K562 (cell line): Measurements from ENCODE around the gene ARHGAP9. TPM values are rescaled to one million over a fixed set of nuclear protein-coding genes. Genes with fewer than 3 reads are reported as not detected.
"Not testable (repeated sequence)": the region's sequence is repeated elsewhere in the genome, so short reads cannot be mapped to it uniquely, and the experiment has no call there.

Source experiments
- ATAC-seq: fragments of 200-7000 bp; cut with Tn5 transposase; 3 replicates; pipeline ENCODE4 v1.9.1; 2020; ENCODE audit warnings: moderate library complexity
- BruUV-seq: library from RNA; stranded (reverse); fragments of 400-500 nt; replicated peaks from 2 replicates; lab custom pipeline; 2021; lab: Mats Ljungman, UMichigan
- CTCF ChIA-PET: fragments of 300-600 bp; formaldehyde crosslinking; extraction: SDS; loops from one replicate; lab custom pipeline; 2021; ENCODE audit warnings: low intra/inter-chr PET ratio; lab: Yijun Ruan, JAX
- POLR2A ChIA-PET: fragments of 300-600, 350-650 bp; sonication (Branson Sonifier 250); formaldehyde crosslinking; extraction: SDS; loops from one replicate; lab custom pipeline; 2021; ENCODE audit warnings: antibody characterized with exemption, inconsistent platforms; lab: Yijun Ruan, JAX
- DNase-seq, 4 experiments: peaks; one replicate each; pipeline versions ENCODE4 v3.0.0 to v3.0.0-alpha.2; 2011 to 2018; ENCODE audit warnings: low spot score in 3 of 4, mixed read lengths in 3 of 4; ENCODE audit errors: extremely low read depth in 1 of 4
- FAIRE-seq: peaks from 2 replicates; lab custom pipeline; 2011; peaks lifted over from hg19 to GRCh38; lab: Jason Lieb, UNC
- H2AFZ ChIP-seq: 2 replicates; pipeline ENCODE4 v1.6.0; 2011; ENCODE audit warnings: low read depth, low read length, control low read depth, inconsistent platforms
- H3K27ac ChIP-seq: fragments of 200-600 bp; 3 replicates; pipeline ENCODE4 v1.8.0; 2011; ENCODE audit warnings: low read depth, mild to moderate bottlenecking, control low read depth, inconsistent platforms, low read length, moderate library complexity, mixed read lengths; ENCODE audit errors: extremely low read depth
- H3K27me3 ChIP-seq, 2 experiments: fragments of 300-600 bp in 1 of 2; 2 replicates in 1 of 2; 3 replicates in 1 of 2; pipeline versions ENCODE4 v1.6.0 to v1.8.0; 2011; ENCODE audit warnings: inconsistent platforms in 2 of 2, low read length in 2 of 2, mild to moderate bottlenecking in 1 of 2, mixed read lengths in 1 of 2, moderate library complexity in 1 of 2; ENCODE audit not compliant: control insufficient read depth in 2 of 2, insufficient read depth in 2 of 2
- H3K36me3 ChIP-seq: fragments of 300-600 bp; 3 replicates; pipeline ENCODE4 v1.8.0; 2011; ENCODE audit warnings: mild to moderate bottlenecking, low read length, inconsistent platforms; ENCODE audit not compliant: control insufficient read depth, insufficient read depth
- H3K4me1 ChIP-seq, 2 experiments: fragments of 200-600 bp in 1 of 2; replicated peaks in 1 of 2; 2 replicates in 1 of 2; 3 replicates in 1 of 2; pipeline versions ENCODE4 v1.5.1 to v1.8.0; 2011; ENCODE audit warnings: inconsistent platforms in 2 of 2, low read length in 2 of 2, mild to moderate bottlenecking in 1 of 2, mixed read lengths in 1 of 2, moderate library complexity in 1 of 2; ENCODE audit not compliant: control insufficient read depth in 2 of 2, insufficient read depth in 2 of 2
- H3K4me2 ChIP-seq: 2 replicates; pipeline ENCODE4 v1.6.1; 2011; ENCODE audit warnings: low read length, control low read depth, inconsistent platforms, mixed read lengths; ENCODE audit not compliant: insufficient read depth
- H3K4me3 ChIP-seq: fragments of 200-600 bp; sonication (generic), shearing (Covaris generic); 2 replicates; pipeline ENCODE4 v1.5.1; 2016; ENCODE audit warnings: control low read depth, inconsistent platforms
- H3K79me2 ChIP-seq: fragments of 200-600 bp; 3 replicates; pipeline ENCODE4 v1.8.0; 2011; ENCODE audit warnings: low read length, inconsistent platforms; ENCODE audit not compliant: control insufficient read depth, insufficient read depth
- H3K9ac ChIP-seq, 2 experiments: 2 replicates each; pipeline versions ENCODE4 v1.6.0 to v1.6.1; 2011; ENCODE audit warnings: low read depth in 2 of 2, low read length in 2 of 2, control low read depth in 1 of 2, inconsistent platforms in 1 of 2, mild to moderate bottlenecking in 1 of 2, mixed read lengths in 1 of 2; ENCODE audit not compliant: insufficient read depth in 1 of 2
- H3K9me1 ChIP-seq: one replicate; pipeline ENCODE4 v1.6.0; 2011; ENCODE audit warnings: inconsistent platforms, mild to moderate bottlenecking, low read length, moderate library complexity; ENCODE audit not compliant: control insufficient read depth, insufficient read depth
- H3K9me3 ChIP-seq: replicated peaks from 2 replicates; pipeline ENCODE4 v1.5.1; 2011; ENCODE audit warnings: low read depth, low read length, inconsistent platforms; ENCODE audit not compliant: control insufficient read depth, insufficient read depth
- H4K20me1 ChIP-seq: replicated peaks from 2 replicates; pipeline ENCODE4 v1.6.1; 2011; ENCODE audit warnings: low read length, inconsistent platforms, mixed read lengths; ENCODE audit not compliant: control insufficient read depth, insufficient read depth
- MCM2 ChIP-seq: fragments of 450-650 bp; IDR thresholded peaks from 2 replicates; pipeline ENCODE4 v1.6.1; 2017; ENCODE audit warnings: low read depth, mild to moderate bottlenecking
- SMARCE1 ChIP-seq: fragments of 450-650 bp; IDR thresholded peaks from 2 replicates; pipeline ENCODE4 v1.7.1; 2016; ENCODE audit warnings: mild to moderate bottlenecking
- TRIM28 ChIP-seq: fragments of 450-650 bp; IDR thresholded peaks from 2 replicates; pipeline ENCODE4 v1.6.1; 2017
- ZNF224 ChIP-seq: sonication (generic); formaldehyde crosslinking; IDR thresholded peaks from 2 replicates; pipeline ENCODE4 v1.8.0; 2022; ENCODE audit warnings: mild to moderate bottlenecking, missing genetic modification reagents
- ZNF398 ChIP-seq: fragments of 250-450 bp; sonication (Bioruptor Pico); IDR thresholded peaks from 2 replicates; pipeline ENCODE4 v1.8.0; 2021; ENCODE audit warnings: moderate library complexity, mild to moderate bottlenecking, inconsistent platforms
- ZNF707 ChIP-seq: fragments of 250-450 bp; sonication (Bioruptor Pico); conservative IDR thresholded peaks from 2 replicates; pipeline ENCODE4 v1.8.0; 2022; ENCODE audit warnings: inconsistent platforms, mild to moderate bottlenecking, moderate library complexity
- WGBS: fragments of 100-300 bp; shearing (Covaris generic); methylation state at CpG from one replicate; pipeline ENCODE4 v1.1.6; 2016; ENCODE audit warnings: low coverage, mixed read lengths; ENCODE audit not compliant: insufficient coverage; ENCODE audit errors: missing lambda C conversion rate; 5-methylcytosine and 5-hydroxymethylcytosine counted together
- in situ Hi-C: fragments of 300-500 bp; cut with MboI; formaldehyde crosslinking; loops from 4 replicates; pipeline ENCODE4 v1.15.0; 2018; ENCODE audit warnings: inconsistent platforms, mixed read lengths
- intact Hi-C: fragments of 100-400 bp; cut with micrococcal nuclease; formaldehyde crosslinking; loops from 2 replicates; pipeline ENCODE4 v1.14.2; 2022
- polyA plus RNA-seq, 8 experiments: library from polyadenylated mRNA; depleted of rRNA in 4 of 8; stranded (reverse) in 5 of 8; unstranded in 3 of 8; fragments of >200 nt; fragmentation: Nextera tagmentation in 2 of 8; fragmentation: Illumina TruSeq in 1 of 8; extraction: Ambion mirVana in 2 of 8; extraction: Trizol in 1 of 8; gene quantifications; 2 replicates each; pipeline versions ENCODE4 v1.2.1 to v1.2.3, GENCODE V29; 2011 to 2014; ENCODE audit warnings: inconsistent platforms in 1 of 8, missing spikeins in 1 of 8
- total RNA-seq, 7 experiments: library from RNA; depleted of rRNA in 6 of 7; stranded (reverse); fragments of >200 nt in 6 of 7; fragmentation: Illumina TruSeq in 2 of 7; extraction: Trizol in 2 of 7; gene quantifications; 2 replicates each; pipeline versions ENCODE4 v1.2.1 to v1.2.3, GENCODE V29; 2011 to 2021; ENCODE audit warnings: low replicate concordance in 1 of 7

The ARHGAP9 gene
- total and polyA plus RNA-seq, 9 of the 15 experiments (the other 6 are each of a cell fraction or from before 2014, with no cell fraction given) = 1.5 to 10.2 (median 5.1) TPM

GRCh38 chr12:57441846-57442427 is 37.7 kb downstream of the ARHGAP9 start (continued):
- TF ChIP-seq ZNF398 (CRISPR knock-in tag) (no peak), MCM2 (no peak), ZNF224 (CRISPR knock-in tag) (no peak), SMARCE1 (no peak)

GRCh38 chr12:57441393-57441792 is 38.3 kb downstream of the ARHGAP9 start:
- FAIRE-seq, in situ Hi-C loops, CTCF ChIA-PET, H3K36me3 ChIP-seq, H3K4me1 ChIP-seq, H2AFZ ChIP-seq, H3K9ac ChIP-seq, H3K9me3 ChIP-seq, H3K79me2 ChIP-seq, H3K4me2 ChIP-seq, DNase-seq, intact Hi-C loops, H3K4me3 ChIP-seq, H3K27me3 ChIP-seq, H4K20me1 ChIP-seq, H3K27ac ChIP-seq, BruUV-seq, H3K9me1 ChIP-seq, ATAC-seq: not testable (repeated sequence)
- TF ChIP-seq TRIM28 (peak; percentile 60; the same call in 1 of the 2 replicates), ZNF707 (CRISPR knock-in tag) (peak; percentile 97)
- POLR2A ChIA-PET = interaction anchor here (0.7 to 1.8 kb wide), 3 partner anchors 10 to 46 kb away, joined by 3 to 4 read pairs (median 3); partner anchors contain the start of gene INHBE
- WGBS = 20% methylated on average over 2 of the region's 2 CpGs
